Subcutaneous adipose tissue (tissue), 4 donors: ENCODE data around the gene MMADHC. TPM values are rescaled to one million over a fixed set of nuclear protein-coding genes. Genes with fewer than 3 reads are reported as not detected.

ENCODE experiments used
- CTCF ChIP-seq: fragments of 450-650 bp; IDR thresholded peaks from one replicate; pipeline ENCODE4 v1.5.1; 2016; ENCODE audit warnings: low read depth, mild to moderate bottlenecking, control low read depth, antibody characterized with exemption, moderate library complexity
- total RNA-seq, 4 donors: library from RNA; depleted of rRNA; stranded (reverse); fragments of >200 nt; gene quantifications; one replicate each; pipeline ENCODE4 v1.1.0, GENCODE V29; 2016

The MMADHC gene
- total RNA-seq, 4 donors from 2014 or later, result 93.2 to 128 (median 103) TPM

- no peak for TF ChIP-seq CTCF
Measured at GRCh38 chr2:149594411-149594810, 6.8 kb upstream of the MMADHC start.

- no peak for TF ChIP-seq CTCF
Measured at GRCh38 chr2:149587950-149588487, 444 bp upstream of the MMADHC start.

- TF ChIP-seq CTCF, result no peak
Measured at GRCh38 chr2:149586898-149587219, 716 bp downstream of the MMADHC start.

- TF ChIP-seq CTCF, result no peak
Measured at GRCh38 chr2:149586063-149586462, 1.5 kb downstream of the MMADHC start.

- no peak for TF ChIP-seq CTCF
Measured at GRCh38 chr2:149585166-149585885, 2.2 kb downstream of the MMADHC start.

GRCh38 chr2:149579972-149580882, 7.3 kb downstream of the MMADHC start:
- TF ChIP-seq CTCF, result no peak

- TF ChIP-seq CTCF, result no peak
Measured at GRCh38 chr2:149577269-149577668, 10.3 kb downstream of the MMADHC start.
